ACC112 (cell line): ENCODE measurements around the gene PHEX.

Source experiments
- H2AFZ ChIP-seq: fragments of 200-600 bp; sonication (generic); one replicate; pipeline ENCODE4 v1.6.0; 2017; ENCODE audit warnings: antibody characterized with exemption, low read length; ENCODE audit not compliant: unreplicated experiment
- H3K27ac ChIP-seq: fragments of 200-600 bp; sonication (generic); 2 replicates; pipeline ENCODE4 v1.5.1; 2014; ENCODE audit warnings: low read depth, mild to moderate bottlenecking, antibody characterized with exemption, low read length, moderate library complexity
- H3K27me3 ChIP-seq: fragments of 200-600 bp; sonication (generic); 2 replicates; pipeline ENCODE4 v1.6.1; 2014; ENCODE audit warnings: mild to moderate bottlenecking, antibody characterized with exemption, low read length, moderate library complexity, mixed read lengths; ENCODE audit not compliant: insufficient read depth
- H3K36me3 ChIP-seq: fragments of 200-600 bp; sonication (generic); 2 replicates; pipeline ENCODE4 v1.6.1; 2016; ENCODE audit warnings: mild to moderate bottlenecking, antibody characterized with exemption, low read length, moderate library complexity, mixed read lengths; ENCODE audit not compliant: insufficient read depth
- H3K4me1 ChIP-seq: fragments of 200-600 bp; sonication (generic); one replicate; pipeline ENCODE4 v1.6.1; 2016; ENCODE audit warnings: low read length, mixed read lengths; ENCODE audit not compliant: insufficient read depth, unreplicated experiment, control insufficient read depth
- H3K4me3 ChIP-seq: fragments of 200-600 bp; sonication (generic); 2 replicates; pipeline ENCODE4 v1.5.1; 2014; ENCODE audit warnings: mild to moderate bottlenecking, low read depth, low read length
- H3K79me2 ChIP-seq: fragments of 200-600 bp; sonication (generic); one replicate; pipeline ENCODE4 v1.6.0; 2016; ENCODE audit warnings: low read length; ENCODE audit not compliant: control insufficient read depth, unreplicated experiment, insufficient read depth

PHEX gene

GRCh38 chrX:22032084-22032483 lies at the start of gene PHEX:
PHEX (plus strand) TSS chrX:22032325; CDS start chrX:22033006, 681 bp downstream.
- Histone ChIP-seq H3K4me1 (no peaks in the 10 kb centered on the region), H2AFZ (no peak within 1 kb of the TSS), H3K79me2 (no peaks in the 10 kb centered on the region), H3K27me3 (no peaks in the 10 kb centered on the region), H3K27ac (no peak within 1 kb of the TSS), H3K4me3 (no peak within 1 kb of the TSS), H3K36me3 (no peaks in the 10 kb centered on the region)

GRCh38 chrX:21985332-21985777 lies 46.8 kb upstream of the PHEX start:
- Histone ChIP-seq H3K79me2 (peaks cover 17% of the 10 kb centered on the region), H3K27ac (peak overlapping the region; percentile 60; the same call in 1 of the 2 replicates), H3K36me3 (peaks cover 40% of the 10 kb centered on the region), H3K4me1 (peaks cover 6% of the 10 kb centered on the region), H3K27me3 (no peaks in the 10 kb centered on the region), H3K4me3 (no peak overlapping the region), H2AFZ (no peak overlapping the region)

GRCh38 chrX:21986596-21986995 lies 45.5 kb upstream of the PHEX start:
- Histone ChIP-seq H2AFZ (no peak overlapping the region), H3K27me3 (no peaks in the 10 kb centered on the region), H3K36me3 (peaks cover 43% of the 10 kb centered on the region), H3K4me3 (no peak overlapping the region), H3K4me1 (peaks cover 6% of the 10 kb centered on the region), H3K79me2 (peaks cover 23% of the 10 kb centered on the region), H3K27ac (no peak overlapping the region)

GRCh38 chrX:21989384-21989783 lies 42.7 kb upstream of the PHEX start:
- H3K4me1 ChIP-seq = peaks cover 15% of the 10 kb centered on the region
- no peak overlapping the region for H3K27ac ChIP-seq
- H3K79me2 ChIP-seq = peaks cover 23% of the 10 kb centered on the region
- H3K36me3 ChIP-seq = peaks cover 57% of the 10 kb centered on the region
- no peak overlapping the region for H3K4me3 ChIP-seq
- no peak overlapping the region for H2AFZ ChIP-seq
- no peaks in the 10 kb centered on the region for H3K27me3 ChIP-seq

- peaks cover 59% of the 10 kb centered on the region for H3K36me3 ChIP-seq
- H3K79me2 ChIP-seq = peaks cover 24% of the 10 kb centered on the region
- peaks cover 19% of the 10 kb centered on the region for H3K4me1 ChIP-seq
- no peak overlapping the region for H2AFZ ChIP-seq
- H3K27ac ChIP-seq = no peak overlapping the region
- no peaks in the 10 kb centered on the region for H3K27me3 ChIP-seq
- no peak overlapping the region for H3K4me3 ChIP-seq
Observed at GRCh38 chrX:21990832-21991231, 41.3 kb upstream of the PHEX start.

GRCh38 chrX:21991504-21991903 lies 40.6 kb upstream of the PHEX start:
- Histone ChIP-seq H3K27ac (no peak overlapping the region), H3K36me3 (peaks cover 62% of the 10 kb centered on the region)

GRCh38 chrX:21993265-21993664 lies 38.9 kb upstream of the PHEX start:
- Histone ChIP-seq H2AFZ (no peak overlapping the region), H3K79me2 (peaks cover 19% of the 10 kb centered on the region), H3K27me3 (no peaks in the 10 kb centered on the region), H3K36me3 (peaks cover 57% of the 10 kb centered on the region), H3K4me1 (peaks cover 33% of the 10 kb centered on the region), H3K4me3 (no peak overlapping the region), H3K27ac (no peak overlapping the region)

More at GRCh38 chrX:21991504-21991903, 40.6 kb upstream of the PHEX start:
- Histone ChIP-seq H3K4me3 (no peak overlapping the region), H3K79me2 (peaks cover 24% of the 10 kb centered on the region), H3K27me3 (no peaks in the 10 kb centered on the region), H2AFZ (no peak overlapping the region), H3K4me1 (peaks cover 25% of the 10 kb centered on the region)

- Histone ChIP-seq H3K27ac (peak overlapping the region; percentile 80), H3K36me3 (peaks cover 40% of the 10 kb centered on the region), H3K27me3 (no peaks in the 10 kb centered on the region), H3K4me1 (peaks cover 33% of the 10 kb centered on the region), H3K4me3 (no peak overlapping the region), H3K79me2 (peaks cover 10% of the 10 kb centered on the region), H2AFZ (no peak overlapping the region)
Observed at GRCh38 chrX:21996872-21997455, 35.2 kb upstream of the PHEX start.

GRCh38 chrX:21998037-21998436 lies 34.1 kb upstream of the PHEX start:
- Histone ChIP-seq H3K4me1 (peaks cover 32% of the 10 kb centered on the region), H2AFZ (no peak overlapping the region), H3K27ac (peak overlapping the region; percentile 80; the same call in 1 of the 2 replicates), H3K27me3 (no peaks in the 10 kb centered on the region), H3K79me2 (peaks cover 10% of the 10 kb centered on the region), H3K4me3 (no peak overlapping the region), H3K36me3 (peaks cover 30% of the 10 kb centered on the region)

GRCh38 chrX:22004866-22005265 lies 27.3 kb upstream of the PHEX start:
- Histone ChIP-seq H2AFZ (no peak overlapping the region), H3K79me2 (no peaks in the 10 kb centered on the region), H3K27ac (no peak overlapping the region), H3K36me3 (peaks cover 7% of the 10 kb centered on the region), H3K27me3 (no peaks in the 10 kb centered on the region), H3K4me1 (no peaks in the 10 kb centered on the region), H3K4me3 (no peak overlapping the region)

GRCh38 chrX:22012051-22012450 lies 20.1 kb upstream of the PHEX start:
- Histone ChIP-seq H3K36me3 (no peaks in the 10 kb centered on the region), H3K79me2 (no peaks in the 10 kb centered on the region), H3K27me3 (no peaks in the 10 kb centered on the region), H2AFZ (no peak overlapping the region), H3K27ac (no peak overlapping the region), H3K4me3 (no peak overlapping the region), H3K4me1 (no peaks in the 10 kb centered on the region)
